HL-60/S4 treated with phorbol 12-myristate 13-acetate at 8.2 ng/mL for 4 days and 3 days (cell line): Measurements from ENCODE around the gene PCYT1B.
"Not testable (repeated sequence)": the region's sequence is repeated elsewhere in the genome, so short reads cannot be mapped to it uniquely, and the experiment has no call there.

ENCODE experiments used
- in situ Hi-C: fragments of 300-500 bp; cut with MboI; formaldehyde crosslinking; loops from 2 replicates; pipeline ENCODE4 v1.15.0; 2022; ENCODE audit warnings: low sequenced_read_pairs

PCYT1B gene

GRCh38 chrX:24647257-24648058 is at the start of gene PCYT1B:
Gene PCYT1B (minus strand): TSS chrX:24647347. CDS start chrX:24647105, 242 bp downstream.
- in situ Hi-C loops: no loop called here

GRCh38 chrX:24696294-24696693 is 49.1 kb upstream of the PCYT1B start:
- in situ Hi-C loops: no loop called here

GRCh38 chrX:24694825-24695224 is 47.7 kb upstream of the PCYT1B start:
- in situ Hi-C loops: no loop called here

- in situ Hi-C loops: no loop called here
These were observed 46.5 kb upstream of the PCYT1B start, which contains the start of gene POLA1 for GRCh38 chrX:24693453-24694202. Gene POLA1 (plus strand): TSS chrX:24693918. CDS start chrX:24693962, 44 bp downstream.

- in situ Hi-C loops: no loop called here
These were observed 45.2 kb upstream of the PCYT1B start for GRCh38 chrX:24692305-24692704.

GRCh38 chrX:24684048-24684447 is 36.9 kb upstream of the PCYT1B start:
- in situ Hi-C loops: no loop called here

- in situ Hi-C loops: no loop called here
These were observed 35.7 kb upstream of the PCYT1B start for GRCh38 chrX:24682739-24683432.

GRCh38 chrX:24676403-24677024 is 29.4 kb upstream of the PCYT1B start:
- in situ Hi-C loops: no loop called here

GRCh38 chrX:24673424-24673823 is 26.3 kb upstream of the PCYT1B start:
- in situ Hi-C loops: no loop called here

- in situ Hi-C loops: no loop called here
These were observed 25.6 kb upstream of the PCYT1B start for GRCh38 chrX:24672701-24673190.

- in situ Hi-C loops: no loop called here
These were observed 21.0 kb upstream of the PCYT1B start for GRCh38 chrX:24668111-24668510.

GRCh38 chrX:24662352-24662751 is 15.2 kb upstream of the PCYT1B start:
- in situ Hi-C loops: no loop called here

- in situ Hi-C loops: no loop called here
These were observed 14.1 kb upstream of the PCYT1B start for GRCh38 chrX:24661292-24661691.

- in situ Hi-C loops: no loop called here
These were observed 12.5 kb upstream of the PCYT1B start for GRCh38 chrX:24659646-24660045.

- in situ Hi-C loops: no loop called here
These were observed 12.0 kb upstream of the PCYT1B start for GRCh38 chrX:24659106-24659505.

- in situ Hi-C loops: no loop called here
These were observed 11.3 kb upstream of the PCYT1B start for GRCh38 chrX:24658421-24658820.

- in situ Hi-C loops: no loop called here
These were observed 10.7 kb upstream of the PCYT1B start for GRCh38 chrX:24657671-24658386.

GRCh38 chrX:24655679-24656078 is 8.5 kb upstream of the PCYT1B start:
- in situ Hi-C loops: not testable (repeated sequence)

- in situ Hi-C loops: no loop called here
These were observed 4.6 kb upstream of the PCYT1B start for GRCh38 chrX:24651783-24652182.

GRCh38 chrX:24648495-24648894 is 1.3 kb upstream of the PCYT1B start:
- in situ Hi-C loops: no loop called here
